CD4-positive, alpha-beta memory T cell (primary cell): ENCODE measurements around the gene MTIF2. TPM values are rescaled to one million over a fixed set of nuclear protein-coding genes. Genes with fewer than 3 reads are reported as not detected.
"Not testable (repeated sequence)": the region's sequence is repeated elsewhere in the genome, so short reads cannot be mapped to it uniquely, and the experiment has no call there.

Experiments
- CTCF ChIA-PET: fragments of 350-600 bp; sonication (Branson Sonifier 250); formaldehyde crosslinking; loops from one replicate; lab custom pipeline; 2021; ENCODE audit warnings: inconsistent platforms; ENCODE audit not compliant: partially characterized antibody; lab: Charles Lee
- POLR2A ChIA-PET: fragments of 350-600 bp; sonication (Branson Sonifier 250); formaldehyde crosslinking; loops from one replicate; lab custom pipeline; 2021; ENCODE audit not compliant: partially characterized antibody; lab: Charles Lee
- DNase-seq, 5 donors: peaks; one replicate each; pipeline versions ENCODE4 v3.0.0 to v3.0.0-alpha.2; 2020 to 2022; ENCODE audit warnings: mixed read lengths in 1 of 5
- H3K27ac ChIP-seq: one replicate; pipeline ENCODE4 v1.7.0; 2013; ENCODE audit warnings: low read depth, low read length
- H3K27me3 ChIP-seq: 2 replicates; pipeline ENCODE4 v1.7.0; 2013; ENCODE audit warnings: mild to moderate bottlenecking, low read length, moderate library complexity; ENCODE audit not compliant: insufficient read depth
- H3K36me3 ChIP-seq: 2 replicates; pipeline ENCODE4 v1.7.0; 2013; ENCODE audit warnings: mild to moderate bottlenecking, low read length, moderate library complexity; ENCODE audit not compliant: insufficient read depth
- H3K4me1 ChIP-seq: 2 replicates; pipeline ENCODE4 v1.7.0; 2013; ENCODE audit warnings: mild to moderate bottlenecking, low read length, moderate library complexity; ENCODE audit not compliant: insufficient read depth
- H3K4me3 ChIP-seq, 2 donors: one replicate each; pipeline ENCODE4 v1.7.0; 2013; ENCODE audit warnings: low read length in 2 of 2, mild to moderate bottlenecking in 1 of 2
- H3K9me3 ChIP-seq, 2 donors: one replicate each; pipeline ENCODE4 v1.7.0; 2013; ENCODE audit warnings: low read length in 2 of 2, control low read depth in 1 of 2; ENCODE audit not compliant: control insufficient read depth in 1 of 2
- H3K27ac Mint-ChIP-seq, 7 donors: one replicate each; pipeline ENCODE4 v1.8.0; 2020 to 2021; ENCODE audit warnings: mixed read lengths in 7 of 7, mild to moderate bottlenecking in 6 of 7, inconsistent platforms in 3 of 7, moderate library complexity in 3 of 7
- H3K27me3 Mint-ChIP-seq, 2 donors: one replicate each; pipeline ENCODE4 v1.8.0; 2020 to 2021; ENCODE audit warnings: mixed read lengths in 2 of 2
- H3K36me3 Mint-ChIP-seq, 2 donors: one replicate each; pipeline ENCODE4 v1.8.0; 2020 to 2021; ENCODE audit warnings: mixed read lengths in 2 of 2, inconsistent platforms in 1 of 2, mild to moderate bottlenecking in 1 of 2
- H3K4me1 Mint-ChIP-seq, 4 donors: one replicate each; pipeline ENCODE4 v1.8.0; 2020 to 2021; ENCODE audit warnings: mixed read lengths in 4 of 4, mild to moderate bottlenecking in 1 of 4
- H3K4me3 Mint-ChIP-seq, 8 donors: one replicate each; pipeline ENCODE4 v1.8.0; 2020 to 2021; ENCODE audit warnings: mixed read lengths in 8 of 8, mild to moderate bottlenecking in 7 of 8, moderate library complexity in 6 of 8, inconsistent platforms in 3 of 8
- H3K9me3 Mint-ChIP-seq, 8 donors: one replicate each; pipeline ENCODE4 v1.8.0; 2020 to 2021; ENCODE audit warnings: mixed read lengths in 8 of 8, mild to moderate bottlenecking in 5 of 8, inconsistent platforms in 3 of 8, moderate library complexity in 1 of 8
- intact Hi-C: fragments of 100-400 bp; cut with micrococcal nuclease; formaldehyde crosslinking; loops from one replicate; pipeline ENCODE4 v1.15.1; 2023
- polyA plus RNA-seq, 2 donors: library from polyadenylated mRNA; unstranded; fragments of 300-500 nt; fragmentation: Illumina TruSeq; gene quantifications; one replicate each; pipeline ENCODE4 v1.2.3, GENCODE V29; 2021
- total RNA-seq, 2 experiments: library from RNA; stranded (reverse); gene quantifications; one replicate each; pipeline ENCODE4 v1.2.3, GENCODE V29; 2021

Gene MTIF2
- total and polyA plus RNA-seq, 4 experiments from 2014 or later, result 11.7 to 38.6 (median 25.4) TPM

- peak in 3 of 5 donors; percentile 14 to 26 (median 21) for DNase-seq
- H3K9me3 Mint-ChIP-seq, intact Hi-C loops, H3K9me3 ChIP-seq, H3K27me3 Mint-ChIP-seq, H3K27me3 ChIP-seq, H3K36me3 ChIP-seq, H3K36me3 Mint-ChIP-seq, H3K27ac ChIP-seq: not testable (repeated sequence)
- Mint-ChIP-seq H3K4me3 (peak overlapping the region in 7 of 8 donors; percentile 4 to 79 (median 61)), H3K4me1 (peaks cover 35 to 61% (median 46%) of the 10 kb centered on the region in 4 donors), H3K27ac (peak overlapping the region; percentile 5 to 94 (median 89))
- Histone ChIP-seq H3K4me3 (peak overlapping the region; percentile 0 to 7), H3K4me1 (peaks cover 34% of the 10 kb centered on the region)
- ChIA-PET CTCF (interaction anchor here (1.5 to 2.0 kb wide), 2 partner anchors 59 to 178 kb away, joined by 3 to 9 read pairs; partner anchors contain the start of gene RTN4), POLR2A (interaction anchor here (0.6 kb wide), 1 partner anchor 37 kb away, joined by 3 read pairs; no protein-coding TSS in a partner anchor)
Observed at GRCh38 chr2:55227437-55228225, 41.4 kb downstream of the MTIF2 start.

GRCh38 chr2:55225481-55226020 is 43.5 kb downstream of the MTIF2 start:
- intact Hi-C loops, result no loop called here
- POLR2A ChIA-PET, result interaction anchor here (1.0 to 3.5 kb wide), 4 partner anchors 10 to 294 kb away, joined by 3 to 18 read pairs (median 4); partner anchors contain the start of gene CFAP36

DNA sequence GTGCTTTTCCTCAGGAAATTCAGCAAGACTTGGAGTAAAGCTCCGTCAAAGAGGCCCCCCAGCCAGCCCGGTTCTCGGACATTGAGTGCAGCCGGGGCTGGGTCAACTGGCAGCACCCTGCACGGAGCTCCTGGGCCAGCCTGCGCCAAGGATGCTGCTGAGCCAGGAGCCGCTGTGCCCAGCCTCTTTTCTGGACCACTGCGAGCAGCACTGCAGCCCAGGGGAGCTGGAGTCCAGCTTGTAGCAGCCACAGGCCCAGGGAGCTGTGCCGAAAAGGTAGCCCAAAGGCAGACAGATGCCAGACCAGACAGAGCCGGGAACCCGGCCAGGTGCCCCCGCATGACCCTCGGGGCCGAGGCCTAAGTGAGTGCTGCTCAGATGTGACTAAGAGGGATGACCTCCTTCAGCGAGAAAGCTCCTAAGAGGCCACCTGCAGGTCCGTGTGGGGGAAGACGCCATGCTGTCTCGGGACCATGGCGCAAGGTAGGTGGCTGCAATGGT is 44.2 kb downstream of the MTIF2 start:
- Histone ChIP-seq H3K4me1 (peaks cover 40% of the 10 kb centered on the region), H3K27me3 (no peaks in the 10 kb centered on the region), H3K4me3 (no peak overlapping the region), H3K36me3 (no peaks in the 10 kb centered on the region), H3K27ac (no peak overlapping the region), H3K9me3 (no peaks in the 10 kb centered on the region)
- CTCF ChIA-PET, result interaction anchor here (0.9 to 2.4 kb wide), 3 partner anchors 8 to 213 kb away, joined by 3 to 12 read pairs (median 3); partner anchors contain the start of genes CLHC1 and RPS27A
- Mint-ChIP-seq H3K4me1 (peaks cover 34 to 59% (median 44%) of the 10 kb centered on the region in 4 donors), H3K9me3 (no peaks in the 10 kb centered on the region), H3K27me3 (no peaks in the 10 kb centered on the region), H3K36me3 (no peaks in the 10 kb centered on the region), H3K4me3 (peak overlapping the region in 1 of 8 donors; percentile 27), H3K27ac (peak overlapping the region in 5 of 7 donors; percentile 12 to 61 (median 43))
- no peak for DNase-seq
- intact Hi-C loops, result loop anchor here (5.0 kb wide), 1 partner anchor 208 kb away; no protein-coding TSS in a partner anchor
- POLR2A ChIA-PET, result interaction anchor here (0.8 to 3.8 kb wide), 10 partner anchors 8 to 1109 kb away, joined by 3 to 60 read pairs (median 6); partner anchors contain the start of genes ACYP2, CFAP36, CLHC1 and EML6

More at GRCh38 chr2:55225481-55226020, 43.5 kb downstream of the MTIF2 start:
- DNase-seq, result no peak
- CTCF ChIA-PET, result interaction anchor here (0.9 kb wide), 1 partner anchor 36 kb away, joined by 3 read pairs; no protein-coding TSS in a partner anchor
- Mint-ChIP-seq H3K36me3 (no peaks in the 10 kb centered on the region), H3K4me1 (peaks cover 38 to 65% (median 47%) of the 10 kb centered on the region in 4 donors), H3K4me3 (peak overlapping the region in 2 of 8 donors; percentile 6 to 27), H3K27me3 (no peaks in the 10 kb centered on the region), H3K9me3 (no peaks in the 10 kb centered on the region), H3K27ac (peak overlapping the region in 5 of 7 donors; percentile 26 to 69 (median 61))
- Histone ChIP-seq H3K9me3 (no peaks in the 10 kb centered on the region), H3K4me3 (no peak overlapping the region), H3K4me1 (peaks cover 38% of the 10 kb centered on the region), H3K36me3 (no peaks in the 10 kb centered on the region), H3K27ac (no peak overlapping the region), H3K27me3 (no peaks in the 10 kb centered on the region)

DNA sequence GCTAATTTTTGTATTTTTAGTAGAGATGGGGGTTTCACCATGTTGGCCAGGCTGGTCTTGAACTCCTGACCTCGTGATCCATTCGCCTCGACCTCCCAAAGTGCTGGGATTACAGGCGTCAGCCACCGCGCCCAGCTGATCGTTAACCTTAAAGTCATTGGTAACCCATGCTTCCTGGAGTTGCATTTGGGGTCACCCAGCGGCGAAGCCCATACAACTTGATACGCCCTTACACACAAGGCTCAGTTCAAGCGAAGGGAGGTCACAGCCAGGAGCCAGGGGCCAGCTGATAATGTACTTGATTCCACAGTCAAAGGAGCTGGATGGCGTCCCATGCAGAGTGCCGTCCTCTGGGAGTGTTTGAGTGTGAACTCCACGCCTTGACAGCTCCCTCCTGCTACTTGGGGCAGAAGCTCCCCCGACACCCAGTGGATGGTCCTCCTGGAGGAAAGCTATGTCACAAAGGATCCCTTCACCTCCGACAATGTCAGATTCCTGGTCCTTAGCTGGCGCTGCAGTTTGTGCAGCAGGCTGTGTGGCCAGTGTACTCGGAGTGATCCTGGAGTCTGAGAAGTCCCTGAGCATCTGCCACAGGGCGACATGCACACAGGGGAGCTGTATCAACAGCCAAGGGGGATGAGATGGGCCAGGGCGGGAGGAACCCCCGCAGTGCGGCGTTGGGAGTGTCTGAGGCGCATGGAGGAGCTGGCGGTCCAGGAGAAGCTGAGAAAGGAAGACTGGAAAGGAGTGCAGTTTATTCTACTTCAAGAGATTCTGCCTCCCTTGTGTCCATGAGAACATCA is 44.9 kb downstream of the MTIF2 start:
- H3K27me3 Mint-ChIP-seq, result no peaks in the 10 kb centered on the region
- H3K4me3 ChIP-seq, result no peak overlapping the region
- no peaks in the 10 kb centered on the region for H3K9me3 ChIP-seq
- H3K27ac ChIP-seq, result peak overlapping the region; percentile 84
- H3K9me3 Mint-ChIP-seq, result no peaks in the 10 kb centered on the region
- peaks cover 32 to 55% (median 41%) of the 10 kb centered on the region in 4 donors for H3K4me1 Mint-ChIP-seq
- H3K36me3 ChIP-seq, result no peaks in the 10 kb centered on the region
- intact Hi-C loops, result loop anchor here (1.0 to 5.0 kb wide), 4 partner anchors 8 to 207 kb away; partner anchors contain the start of genes CCDC88A, CLHC1, RPS27A and RTN4
- H3K36me3 Mint-ChIP-seq, result no peaks in the 10 kb centered on the region
- no peaks in the 10 kb centered on the region for H3K27me3 ChIP-seq
- H3K27ac Mint-ChIP-seq, result peak overlapping the region; percentile 85 to 95 (median 93)
- ChIA-PET CTCF (interaction anchor here (0.7 to 2.4 kb wide), 10 partner anchors 9 to 501 kb away, joined by 3 to 12 read pairs (median 3); partner anchors contain the start of genes CLHC1, EML6, RPS27A and RTN4), POLR2A (interaction anchor here (0.8 to 3.8 kb wide), 16 partner anchors 9 to 1109 kb away, joined by 3 to 60 read pairs (median 5); partner anchors contain the start of genes ACYP2, CFAP36, CLHC1 and EML6)
- peak in 2 of 5 donors; percentile 21 to 39 for DNase-seq
- H3K4me3 Mint-ChIP-seq, result peak overlapping the region; percentile 79 to 90 (median 86)
- peaks cover 40% of the 10 kb centered on the region for H3K4me1 ChIP-seq

- H3K27me3 Mint-ChIP-seq, result no peaks in the 10 kb centered on the region
- intact Hi-C loops, result no loop called here
- H3K4me3 ChIP-seq, result no peak overlapping the region
- peak overlapping the region in 1 of 7 donors; percentile 64 for H3K27ac Mint-ChIP-seq
- no peaks in the 10 kb centered on the region for H3K27me3 ChIP-seq
- no peak overlapping the region for H3K4me3 Mint-ChIP-seq
- no peaks in the 10 kb centered on the region for H3K4me1 ChIP-seq
- ChIA-PET CTCF (no interaction called here), POLR2A (no interaction called here)
- no peak for DNase-seq
- H3K9me3 Mint-ChIP-seq, result no peaks in the 10 kb centered on the region
- no peaks in the 10 kb centered on the region for H3K36me3 Mint-ChIP-seq
- no peaks in the 10 kb centered on the region for H3K4me1 Mint-ChIP-seq
- no peaks in the 10 kb centered on the region for H3K36me3 ChIP-seq
- H3K9me3 ChIP-seq, result no peaks in the 10 kb centered on the region
- H3K27ac ChIP-seq, result no peak overlapping the region
Observed at GRCh38 chr2:55213822-55214221, 55.2 kb downstream of the MTIF2 start.

- Mint-ChIP-seq H3K27me3 (no peaks in the 10 kb centered on the region), H3K4me3 (no peak overlapping the region), H3K4me1 (no peaks in the 10 kb centered on the region)
Observed at GRCh38 chr2:55204950-55205349, 64.1 kb downstream of the MTIF2 start.

More at GRCh38 chr2:55204950-55205349, 64.1 kb downstream of the MTIF2 start:
- Histone ChIP-seq H3K27ac (no peak overlapping the region), H3K36me3 (no peaks in the 10 kb centered on the region), H3K4me1 (no peaks in the 10 kb centered on the region), H3K9me3 (no peaks in the 10 kb centered on the region), H3K4me3 (no peak overlapping the region), H3K27me3 (no peaks in the 10 kb centered on the region)
- DNase-seq, result no peak
- H3K9me3 Mint-ChIP-seq, result peaks cover 3 to 22% (median 14%) of the 10 kb centered on the region in 8 donors
- ChIA-PET CTCF (no interaction called here), POLR2A (no interaction called here)
- H3K27ac Mint-ChIP-seq, result no peak overlapping the region
- H3K36me3 Mint-ChIP-seq, result peaks cover 14 to 39% of the 10 kb centered on the region in 2 donors
- intact Hi-C loops, result no loop called here
